Vagina (tissue), 2 donors: ENCODE data around the gene SFMBT2.

Experiments
- CTCF ChIP-seq, 3 experiments: fragments of 450-650 bp in 2 of 3; fragments of 200-600 bp in 1 of 3; sonication (generic) in 1 of 3; IDR thresholded peaks; one replicate each; pipeline ENCODE4 v1.5.1; 2017 to 2019; ENCODE audit warnings: antibody characterized with exemption in 3 of 3, mild to moderate bottlenecking in 2 of 3, moderate library complexity in 2 of 3
- POLR2A ChIP-seq, 2 donors: fragments of 450-650 bp; IDR thresholded peaks; one replicate each; pipeline ENCODE4 v1.6.1; 2017; ENCODE audit warnings: antibody characterized with exemption in 2 of 2, mild to moderate bottlenecking in 2 of 2, moderate library complexity in 2 of 2

DNA sequence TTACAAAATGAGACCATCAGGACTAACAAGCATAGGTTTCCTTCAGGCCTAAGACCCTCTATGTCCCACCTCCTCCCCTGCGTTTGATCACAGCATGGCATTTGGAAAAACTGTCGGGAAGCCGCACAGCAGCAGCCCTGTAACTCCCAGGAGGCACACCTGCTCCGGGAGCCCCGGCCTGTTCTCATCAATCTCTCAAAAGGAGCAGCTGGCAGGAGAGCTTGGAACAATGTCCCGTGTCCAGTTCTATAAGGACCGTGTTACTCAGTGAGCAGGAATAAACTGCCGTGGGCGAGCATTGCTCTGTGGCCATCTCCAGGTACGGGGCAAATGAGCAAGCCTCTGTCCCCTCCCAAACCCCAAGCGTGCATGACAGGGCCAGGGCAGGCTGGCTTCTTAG, 236.9 kb downstream of the SFMBT2 start:
- TF ChIP-seq CTCF (IDR thresholded peaks at IDR 0.05), result no peak
- TF ChIP-seq POLR2A (IDR thresholded peaks at IDR 0.05), result no peak
